Measurements from ENCODE around the gene ZNF774. TPM values are rescaled to one million over a fixed set of nuclear protein-coding genes. Genes with fewer than 3 reads are reported as not detected.

Gene ZNF774
- total and polyA plus RNA-seq, 2 of the 13 experiments (the other 11 are each of a cell fraction or from before 2014, with no cell fraction given) = 0.59 to 1.4 TPM

- in situ Hi-C loops (cut with HindIII; ENCODE audit: extremely low pct_ligation_motif_present, low pct_unique_long_range_greater_than_20kb) (no loop called here), intact Hi-C loops (cut with micrococcal nuclease; ENCODE audit: unreplicated experiment) (no loop called here)
- DNase-seq (ENCODE audit: low spot score) (no peak), FAIRE-seq (no peak), ATAC-seq (no peak)
- H2AFZ ChIP-seq (ENCODE audit: low read length) = no peak overlapping the region
- 0 out of 2 replicates have a peak, but pooled peaks cover 6% of the 10 kb centered on the region for H3K4me1 ChIP-seq (ENCODE audit: insufficient read depth, low read length)
- TF ChIP-seq, protein P1, sequence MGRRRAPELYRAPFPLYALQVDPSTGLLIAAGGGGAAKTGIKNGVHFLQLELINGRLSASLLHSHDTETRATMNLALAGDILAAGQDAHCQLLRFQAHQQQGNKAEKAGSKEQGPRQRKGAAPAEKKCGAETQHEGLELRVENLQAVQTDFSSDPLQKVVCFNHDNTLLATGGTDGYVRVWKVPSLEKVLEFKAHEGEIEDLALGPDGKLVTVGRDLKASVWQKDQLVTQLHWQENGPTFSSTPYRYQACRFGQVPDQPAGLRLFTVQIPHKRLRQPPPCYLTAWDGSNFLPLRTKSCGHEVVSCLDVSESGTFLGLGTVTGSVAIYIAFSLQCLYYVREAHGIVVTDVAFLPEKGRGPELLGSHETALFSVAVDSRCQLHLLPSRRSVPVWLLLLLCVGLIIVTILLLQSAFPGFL (CRISPR knock-in tag; IDR thresholded peaks at IDR 0.05) = no peak
- TF ChIP-seq, protein P2, sequence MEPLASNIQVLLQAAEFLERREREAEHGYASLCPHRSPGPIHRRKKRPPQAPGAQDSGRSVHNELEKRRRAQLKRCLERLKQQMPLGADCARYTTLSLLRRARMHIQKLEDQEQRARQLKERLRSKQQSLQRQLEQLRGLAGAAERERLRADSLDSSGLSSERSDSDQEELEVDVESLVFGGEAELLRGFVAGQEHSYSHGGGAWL (CRISPR knock-in tag; IDR thresholded peaks at IDR 0.05) = no peak
- TF ChIP-seq RBAK (CRISPR knock-in tag; IDR thresholded peaks at IDR 0.05) (no peak), NCOA5 (CRISPR knock-in tag; IDR thresholded peaks at IDR 0.05) (no peak), ZNF432 (CRISPR knock-in tag; IDR thresholded peaks at IDR 0.05; ENCODE audit: borderline replicate concordance) (no peak), PHF5A (CRISPR knock-in tag; IDR thresholded peaks at IDR 0.05; ENCODE audit: low read depth, unreplicated experiment) (no peak), TP53 (CRISPR knock-in tag; conservative IDR thresholded peaks at IDR 0.05) (no peak), HDAC6 (IDR thresholded peaks at IDR 0.05; ENCODE audit: low read depth, low read length) (no peak), REPIN1 (CRISPR knock-in tag; IDR thresholded peaks at IDR 0.05; ENCODE audit: borderline replicate concordance, low read depth) (no peak), ZNF12 (CRISPR knock-in tag; IDR thresholded peaks at IDR 0.05) (no peak), SNRNP70 (IDR thresholded peaks at IDR 0.05; ENCODE audit: low read depth, low read length) (no peak), MAFF (IDR thresholded peaks at IDR 0.05; ENCODE audit: low read depth, low read length) (no peak)
- no peak overlapping the region for H3K9ac ChIP-seq (ENCODE audit: insufficient read depth, low read depth, low read length)
- WGBS (ENCODE audit: low lambda C conversion rate) = 95% methylated on average over 2 of the region's 2 CpGs
- CTCF ChIA-PET (ENCODE audit: low intra/inter-chr PET ratio, low total read pairs) = no interaction called here
- BruUV-seq (replicated peaks) = no TSS peak
- H3K27ac ChIP-seq (ENCODE audit: extremely low read length, insufficient read depth, low read length) = no peak overlapping the region
- H3K4me3 ChIP-seq (replicated peaks in 1 of 3; ENCODE audit: insufficient read depth in 1 of 3, low read depth in 2 of 3, low read length in 3 of 3) = no peak overlapping the region
- H3K27me3 ChIP-seq (ENCODE audit: control insufficient read depth in 1 of 2, insufficient read depth in 2 of 2, low read length in 2 of 2) = 0 out of 5 replicates have a peak, but pooled peaks cover 0 to 4% of the 10 kb centered on the region in 2 experiments
- POLR2A ChIA-PET = no interaction called here
- H3K79me2 ChIP-seq (ENCODE audit: insufficient read depth, low read length) = no peaks in the 10 kb centered on the region
- H3K36me3 ChIP-seq (replicated peaks in 1 of 2; ENCODE audit: control insufficient read depth in 1 of 2, insufficient read depth in 2 of 2, low read length in 2 of 2) = no peaks in the 10 kb centered on the region
- H3K4me2 ChIP-seq (ENCODE audit: low read depth, low read length) = no peak overlapping the region
- no peaks in the 10 kb centered on the region for H4K20me1 ChIP-seq (ENCODE audit: insufficient read depth, low read length)
- H3K9me3 ChIP-seq (ENCODE audit: low read length) = no peaks in the 10 kb centered on the region
These were observed 2.9 kb downstream of the ZNF774 start for GRCh38 chr15:90354986-90355385.
